CD4-positive, alpha-beta T cell treated with Interleukin-10 for 1 hour (primary cell): Measurements from ENCODE around the gene B4GALT4.
"Not testable (repeated sequence)": the region's sequence is repeated elsewhere in the genome, so short reads cannot be mapped to it uniquely, and the experiment has no call there.

ENCODE experiments used
- DNase-seq: peaks from one replicate; pipeline ENCODE4 v3.0.0-alpha.2; 2020

Gene B4GALT4, protein sequence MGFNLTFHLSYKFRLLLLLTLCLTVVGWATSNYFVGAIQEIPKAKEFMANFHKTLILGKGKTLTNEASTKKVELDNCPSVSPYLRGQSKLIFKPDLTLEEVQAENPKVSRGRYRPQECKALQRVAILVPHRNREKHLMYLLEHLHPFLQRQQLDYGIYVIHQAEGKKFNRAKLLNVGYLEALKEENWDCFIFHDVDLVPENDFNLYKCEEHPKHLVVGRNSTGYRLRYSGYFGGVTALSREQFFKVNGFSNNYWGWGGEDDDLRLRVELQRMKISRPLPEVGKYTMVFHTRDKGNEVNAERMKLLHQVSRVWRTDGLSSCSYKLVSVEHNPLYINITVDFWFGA

GRCh38 chr3:119240591-119241434 lies at the start of gene B4GALT4:
Gene B4GALT4, minus strand, starts transcription at chr3:119240878. Its CDS starts 10,779 bp downstream, at chr3:119230099.
- peak; percentile 75 for DNase-seq

GRCh38 chr3:119289404-119289770 lies 48.7 kb upstream of the B4GALT4 start:
- no peak for DNase-seq

DNA sequence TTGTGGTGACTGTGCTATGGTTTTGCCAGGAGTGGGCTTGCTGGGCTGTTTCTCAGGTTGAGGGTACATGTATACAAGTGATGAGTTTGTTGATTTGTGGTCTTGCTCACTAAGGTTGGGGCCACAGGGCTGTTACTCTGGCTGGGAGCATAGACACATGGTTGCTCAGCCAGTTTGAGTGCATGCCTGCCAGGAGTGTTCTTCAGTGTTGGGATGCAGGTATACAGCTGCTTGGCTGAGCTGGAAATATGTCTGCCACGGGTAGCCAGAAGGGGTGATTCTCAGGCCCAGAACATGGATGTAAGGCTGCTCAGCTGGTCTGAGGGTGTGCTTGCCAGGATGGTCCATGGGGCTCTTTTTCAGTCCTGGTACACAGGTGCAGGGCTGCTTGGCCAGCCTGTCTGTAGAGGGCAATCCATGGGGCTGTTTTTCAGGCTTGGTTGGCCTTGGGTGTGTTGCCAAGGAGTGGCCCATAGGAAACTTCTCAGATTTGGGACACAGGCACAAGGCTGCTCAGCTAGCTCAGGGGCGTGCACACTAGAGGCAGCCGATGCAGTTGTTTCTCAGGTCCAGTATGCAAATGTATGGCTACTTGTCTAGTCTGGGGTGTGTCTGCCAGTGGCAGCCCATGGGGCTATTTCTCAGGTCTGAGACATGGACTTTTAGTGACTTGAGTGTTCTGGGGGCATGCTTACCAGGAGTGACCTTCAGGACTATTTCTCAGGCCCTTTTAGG lies 48.2 kb upstream of the B4GALT4 start:
- no peak for DNase-seq

GRCh38 chr3:119279584-119280243 lies 39.0 kb upstream of the B4GALT4 start:
- DNase-seq: no peak

DNA sequence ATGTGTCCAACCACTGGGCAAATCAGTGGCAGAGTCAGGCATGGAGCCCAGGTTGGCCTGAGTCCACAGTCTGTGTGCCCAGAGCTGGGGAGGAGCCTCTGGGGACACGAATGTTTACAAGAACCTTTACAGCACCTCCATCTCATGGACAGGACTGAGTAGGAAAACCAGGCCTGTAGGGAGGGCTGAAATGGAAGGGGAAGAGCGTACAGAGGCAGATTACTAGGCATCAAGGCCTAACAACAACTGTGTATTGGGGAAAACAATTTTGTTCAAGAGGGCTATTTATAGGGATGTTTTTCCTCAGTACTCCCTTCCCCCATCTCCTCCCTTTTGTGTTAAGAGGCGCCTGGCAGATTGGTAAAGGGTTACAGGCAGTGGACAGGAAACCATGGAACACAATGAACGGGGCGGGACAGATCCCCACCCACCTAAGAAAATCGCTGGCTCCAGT lies 38.5 kb upstream of the B4GALT4 start:
- no peak for DNase-seq

GRCh38 chr3:119276680-119277079 lies 36.0 kb upstream of the B4GALT4 start:
- no peak for DNase-seq

- not testable (repeated sequence) for DNase-seq
These were observed 29.5 kb upstream of the B4GALT4 start for GRCh38 chr3:119270212-119270611.

DNA sequence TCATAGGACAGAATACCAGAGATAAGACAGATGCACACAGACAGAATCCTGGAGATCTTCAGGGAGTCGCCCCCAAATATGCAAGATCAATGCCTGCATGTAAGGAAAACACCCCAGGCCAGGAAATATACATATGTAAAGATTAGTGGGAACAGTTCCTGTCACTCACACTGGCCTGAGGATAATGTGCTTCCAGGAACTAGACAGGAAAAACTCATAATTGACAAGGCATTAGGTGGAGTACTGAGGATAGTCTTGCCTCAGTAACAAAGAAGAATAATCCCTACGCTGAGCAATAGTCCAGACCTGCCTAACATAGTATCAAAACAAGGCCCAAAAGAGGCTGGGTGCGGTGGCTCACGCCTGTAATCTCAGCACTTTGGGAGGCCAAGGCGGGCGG lies 20.4 kb upstream of the B4GALT4 start:
- DNase-seq: no peak

DNA sequence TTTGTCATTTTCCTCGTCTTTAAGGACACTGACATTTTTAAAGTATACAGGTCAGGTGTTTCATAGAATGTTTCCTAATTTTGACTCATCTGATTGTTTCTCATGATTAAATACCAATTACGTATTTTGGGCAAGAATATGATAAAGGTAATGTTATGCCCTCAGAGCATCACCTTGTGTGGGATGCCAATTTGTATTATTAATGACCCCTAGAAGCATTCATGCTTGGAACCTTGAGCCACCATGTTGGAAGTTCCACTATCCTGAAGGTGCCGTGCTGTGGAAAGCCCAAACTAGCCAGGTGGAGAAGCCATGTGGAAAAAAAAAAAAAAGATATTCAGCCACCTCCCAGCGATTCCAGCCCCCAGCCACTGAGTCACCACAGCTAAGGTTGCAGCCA lies 19.1 kb upstream of the B4GALT4 start:
- no peak for DNase-seq

GRCh38 chr3:119258915-119259314 lies 18.2 kb upstream of the B4GALT4 start:
- DNase-seq: no peak

GRCh38 chr3:119257654-119258410 lies 17.2 kb upstream of the B4GALT4 start:
- DNase-seq: no peak

- no peak for DNase-seq
These were observed 16.4 kb upstream of the B4GALT4 start for GRCh38 chr3:119257111-119257510.

DNA sequence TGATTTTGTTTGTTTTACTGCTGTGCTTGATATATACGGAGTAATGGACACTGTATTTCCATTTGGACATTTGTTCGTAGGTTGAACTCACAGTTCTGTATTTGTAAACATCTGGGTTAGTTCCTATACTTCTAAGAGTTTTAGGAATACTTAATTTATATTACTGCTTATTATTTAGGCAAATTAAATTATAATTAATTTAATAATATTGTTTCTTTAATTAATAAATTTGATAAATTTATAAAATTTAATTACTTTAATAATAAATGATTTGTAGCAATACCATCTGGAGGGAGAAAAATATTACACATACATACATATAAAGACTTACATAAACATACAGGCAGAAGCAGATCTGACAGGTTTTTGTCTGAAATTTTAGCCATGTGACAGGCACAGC lies 14.5 kb upstream of the B4GALT4 start:
- DNase-seq: no peak

- DNase-seq: no peak
These were observed 5.1 kb upstream of the B4GALT4 start for GRCh38 chr3:119245778-119246177.

- DNase-seq: no peak
These were observed 3.0 kb upstream of the B4GALT4 start for GRCh38 chr3:119243712-119244111.

DNA sequence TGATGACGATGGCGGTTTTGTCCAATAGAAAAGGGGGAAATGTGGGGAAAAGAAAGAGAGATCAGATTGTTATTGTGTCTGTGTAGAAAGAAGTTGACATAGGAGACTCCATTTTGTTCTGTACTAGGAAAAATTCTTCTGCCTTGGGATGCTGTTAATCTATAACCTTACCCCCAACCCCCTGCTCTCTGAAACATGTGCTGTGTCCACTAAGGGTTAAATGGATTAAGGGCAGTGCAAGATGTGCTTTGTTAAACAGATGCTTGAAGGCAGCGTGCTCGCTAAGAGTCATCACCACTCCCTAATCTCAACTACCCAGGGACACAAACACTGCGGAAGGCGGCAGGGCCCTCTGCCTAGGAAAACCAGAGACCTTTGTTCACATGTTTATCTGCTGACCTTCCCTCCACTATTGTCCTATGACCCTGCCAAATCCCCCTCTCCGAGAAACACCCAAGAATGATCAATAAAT lies 2.4 kb upstream of the B4GALT4 start:
- DNase-seq: not testable (repeated sequence)

DNA sequence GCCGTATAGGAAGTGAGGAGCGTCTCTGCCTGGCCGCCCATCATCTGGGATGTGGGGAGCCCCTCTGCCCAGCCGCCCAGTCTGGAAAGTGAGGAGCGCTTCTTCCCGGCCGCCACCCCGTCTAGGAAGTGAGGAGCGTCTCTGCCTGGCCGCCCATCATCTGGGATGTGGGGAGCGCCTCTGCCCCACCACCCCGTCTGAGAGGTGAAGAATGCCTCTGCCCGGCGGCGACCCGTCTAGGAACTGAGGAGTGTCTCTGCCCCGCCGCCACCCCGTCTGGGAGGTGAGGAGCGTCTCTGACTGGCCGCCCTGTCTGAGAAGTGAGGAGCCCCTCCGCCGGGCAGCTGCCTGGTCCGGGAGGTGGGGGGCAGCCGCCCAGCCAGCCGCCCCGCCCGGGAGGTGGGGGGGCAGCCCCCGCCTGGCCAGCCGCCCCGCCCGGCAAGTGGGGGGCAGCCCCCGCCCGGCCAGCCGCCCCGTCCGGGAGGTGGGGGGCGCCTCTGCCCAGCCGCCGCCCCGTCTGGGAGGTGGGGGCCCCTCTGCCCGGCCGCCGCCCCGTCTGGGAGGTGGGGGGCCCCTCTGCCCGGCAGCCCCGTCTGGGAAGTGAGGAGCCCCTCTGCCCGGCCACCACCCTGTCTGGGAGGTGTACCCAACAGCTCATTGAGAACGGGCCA lies 1.8 kb upstream of the B4GALT4 start:
- not testable (repeated sequence) for DNase-seq

GRCh38 chr3:119240101-119240590 lies 532 bp downstream of the B4GALT4 start:
- peak; percentile 45 for DNase-seq

DNA sequence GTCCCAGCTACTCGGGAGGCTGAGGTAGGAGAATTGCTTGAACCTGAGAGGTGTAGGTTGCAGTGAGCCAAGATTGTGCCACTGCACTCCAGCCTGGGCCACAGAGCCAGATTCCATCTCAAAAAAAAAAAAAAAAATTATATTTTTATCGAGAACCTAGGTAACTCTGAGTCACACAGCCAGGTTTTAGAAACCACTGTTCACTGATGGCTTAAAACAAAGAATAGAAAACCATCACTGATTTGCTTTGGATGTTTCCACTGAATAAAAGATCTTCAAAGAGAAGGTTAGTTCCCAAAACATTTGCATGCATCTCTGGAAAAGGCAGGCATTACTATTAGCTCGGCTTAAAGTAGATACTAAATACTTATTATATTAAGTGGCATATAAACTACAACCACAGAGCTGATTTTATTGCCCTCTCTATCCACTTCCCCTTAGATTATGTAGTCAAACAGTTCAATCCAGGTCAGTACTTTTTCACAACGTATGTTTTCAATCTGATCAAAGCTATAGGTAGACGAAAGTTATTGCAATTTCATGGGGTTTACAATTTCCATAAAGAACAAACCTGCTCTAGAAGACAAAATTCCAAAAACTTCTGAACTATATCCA lies 1.4 kb downstream of the B4GALT4 start:
- DNase-seq: peak; percentile 23

GRCh38 chr3:119238363-119238762 lies 2.3 kb downstream of the B4GALT4 start:
- DNase-seq: peak; percentile 19

GRCh38 chr3:119237299-119237698 lies 3.4 kb downstream of the B4GALT4 start:
- DNase-seq: no peak
